Spleen (tissue), 11 donors: ENCODE measurements around the gene MED8. TPM values are rescaled to one million over a fixed set of nuclear protein-coding genes. Genes with fewer than 3 reads are reported as not detected.

Experiments
- DNase-seq: peaks from one replicate; pipeline ENCODE4 v3.0.0-alpha.2; 2020
- H3K27ac ChIP-seq, 8 donors: fragments of 200-600 bp; sonication (generic) in 7 of 8; 1 replicate in 4 of 8; 2 replicates in 4 of 8; pipeline versions ENCODE4 v1.5.0 to v1.8.0; 2016 to 2021; ENCODE audit warnings: inconsistent platforms in 4 of 8, mild to moderate bottlenecking in 4 of 8, moderate library complexity in 1 of 8
- H3K27me3 ChIP-seq, 7 donors: fragments of 200-600 bp; sonication (generic) in 6 of 7; replicated peaks in 1 of 7; 1 replicate in 4 of 7; 2 replicates in 3 of 7; pipeline versions ENCODE4 v1.5.0 to v1.8.0; 2016 to 2021; ENCODE audit warnings: inconsistent platforms in 3 of 7, mild to moderate bottlenecking in 1 of 7
- H3K36me3 ChIP-seq, 6 donors: fragments of 200-600 bp; sonication (generic) in 5 of 6; 1 replicate in 4 of 6; 2 replicates in 2 of 6; pipeline versions ENCODE4 v1.5.0 to v1.8.0; 2016 to 2021; ENCODE audit warnings: inconsistent platforms in 2 of 6
- H3K4me1 ChIP-seq, 6 donors: fragments of 200-600 bp; sonication (generic) in 5 of 6; 1 replicate in 3 of 6; 2 replicates in 3 of 6; pipeline versions ENCODE4 v1.5.0 to v1.8.0; 2016 to 2021; ENCODE audit warnings: inconsistent platforms in 3 of 6
- H3K4me3 ChIP-seq, 8 donors: fragments of 200-600 bp; sonication (generic) in 7 of 8; 1 replicate in 4 of 8; 2 replicates in 4 of 8; pipeline versions ENCODE4 v1.5.0 to v1.8.0; 2016 to 2021; ENCODE audit warnings: inconsistent platforms in 4 of 8, mild to moderate bottlenecking in 4 of 8, moderate library complexity in 2 of 8
- H3K9me3 ChIP-seq, 8 donors: fragments of 200-600 bp; sonication (generic) in 7 of 8; 1 replicate in 4 of 8; 2 replicates in 4 of 8; pipeline versions ENCODE4 v1.5.0 to v1.8.0; 2016 to 2021; ENCODE audit warnings: inconsistent platforms in 4 of 8
- CTCF ChIP-seq, 11 experiments: fragments of 200-600 bp in 7 of 11; fragments of 450-650 bp in 4 of 11; sonication (generic) in 4 of 11; IDR thresholded peaks in 8 of 11; conservative IDR thresholded peaks in 3 of 11; 1 replicate in 7 of 11; 2 replicates in 4 of 11; pipeline versions ENCODE4 v1.4.0 to v1.8.0; 2016 to 2021; ENCODE audit warnings: antibody characterized with exemption in 11 of 11, inconsistent platforms in 4 of 11, mild to moderate bottlenecking in 1 of 11
- POLR2A ChIP-seq, 3 donors: fragments of 450-650 bp; IDR thresholded peaks; one replicate each; pipeline ENCODE4 v1.5.1; 2017; ENCODE audit warnings: antibody characterized with exemption in 3 of 3, mild to moderate bottlenecking in 1 of 3
- POLR2AphosphoS5 ChIP-seq, 3 donors: sonication (generic); formaldehyde crosslinking; IDR thresholded peaks; one replicate each; pipeline ENCODE4 v1.5.1; 2017; ENCODE audit warnings: antibody characterized with exemption in 3 of 3
- WGBS, 5 donors: extraction: QIAGEN DNeasy Blood & Tissue Kit in 3 of 5; methylation state at CpG; one replicate each; pipeline versions ENCODE4 v1.1.5 to v1.1.7; 2013 to 2018; 5-methylcytosine and 5-hydroxymethylcytosine counted together
- intact Hi-C: fragments of 100-400 bp; cut with DNase I; formaldehyde crosslinking; loops from one replicate; pipeline ENCODE4 v1.15.0; 2023; ENCODE audit warnings: low total_unique reads
- polyA plus RNA-seq, 3 donors: library from polyadenylated mRNA; stranded (reverse); fragments of 200-250 nt; gene quantifications; one replicate each; pipeline ENCODE4 v1.2.1, GENCODE V29; 2013
- total RNA-seq, 7 donors: library from RNA; depleted of rRNA in 3 of 7; stranded (reverse); fragments of >200 nt in 3 of 7; fragmentation: NEBNext Ultra II Directional in 4 of 7; extraction: Animal tissue kit (Norgen Biotek cat#: 25700) in 4 of 7; gene quantifications; one replicate each; pipeline versions ENCODE4 v1.1.0 to v1.2.1, GENCODE V29; 2016 to 2021
- donor health status: healthy with polysubstance abuse.
- donor health status: DM: no; HTN: no; CAD: no; lungs with moderate emphysema.
- donor health status: DM: no; HTN: no; CAD: no.
- donor health status: Bipolar disorder and iron deficiency.
- donor health status: healthy.
- donor health status: DM: no; HTN: no; CAD: no.
- donor health status: DM: yes; HTN: yes; CAD: no.

The MED8 gene
- total and polyA plus RNA-seq, 10 donors = 18.3 to 38.3 (median 28.2) TPM

- Histone ChIP-seq H3K27me3 (no peaks in the 10 kb centered on the region), H3K36me3 (peaks cover 22 to 65% (median 56%) of the 10 kb centered on the region in 6 donors), H3K27ac (no peak overlapping the region), H3K4me1 (peaks cover 18 to 53% (median 31%) of the 10 kb centered on the region in 6 donors), H3K9me3 (no peaks in the 10 kb centered on the region), H3K4me3 (no peak overlapping the region)
- intact Hi-C loops = no loop called here
- no peak for TF ChIP-seq CTCF (IDR thresholded peaks at IDR 0.05 in 8 of 11, conservative IDR thresholded peaks at IDR 0.05 in 3 of 11)
- TF ChIP-seq POLR2A (IDR thresholded peaks at IDR 0.05) = no peak
- no peak for TF ChIP-seq POLR2AphosphoS5 (IDR thresholded peaks at IDR 0.05)
- DNase-seq = no peak
- WGBS, 5 donors = 95 to 97% (median 95%) methylated on average over 6 of the region's 6 CpGs
These were observed 2.9 kb downstream of the MED8 start for GRCh38 chr1:43386676-43387075.

GRCh38 chr1:43383449-43383848 lies 6.2 kb downstream of the MED8 start:
- intact Hi-C loops = no loop called here
- no peak for DNase-seq
- Histone ChIP-seq H3K36me3 (peaks cover 22 to 87% (median 60%) of the 10 kb centered on the region in 6 donors), H3K9me3 (no peaks in the 10 kb centered on the region), H3K27me3 (no peaks in the 10 kb centered on the region), H3K4me3 (no peak overlapping the region), H3K27ac (no peak overlapping the region), H3K4me1 (peaks cover 6 to 33% (median 10%) of the 10 kb centered on the region in 6 donors)
- WGBS, 5 donors = 74 to 100% (median 95%) methylated on average over 2 of the region's 2 CpGs
- TF ChIP-seq POLR2A (IDR thresholded peaks at IDR 0.05) = no peak
- no peak for TF ChIP-seq POLR2AphosphoS5 (IDR thresholded peaks at IDR 0.05)

GRCh38 chr1:43382027-43382779 lies 7.4 kb downstream of the MED8 start:
- Histone ChIP-seq H3K27ac (peak overlapping the region in 4 of 8 donors; percentile 8 to 61 (median 31)), H3K27me3 (no peaks in the 10 kb centered on the region), H3K36me3 (peaks cover 22 to 86% (median 58%) of the 10 kb centered on the region in 6 donors), H3K4me3 (no peak overlapping the region), H3K4me1 (peaks cover 0 to 20% (median 0%) of the 10 kb centered on the region in 6 donors), H3K9me3 (no peaks in the 10 kb centered on the region)
- no peak for DNase-seq
- 76 to 82% (median 80%) methylated on average over 6 of the region's 6 CpGs for WGBS, 5 donors
- intact Hi-C loops = no loop called here
- TF ChIP-seq POLR2A (IDR thresholded peaks at IDR 0.05) (no peak), POLR2AphosphoS5 (IDR thresholded peaks at IDR 0.05) (no peak), CTCF (IDR thresholded peaks at IDR 0.05 in 8 of 11, conservative IDR thresholded peaks at IDR 0.05 in 3 of 11) (no peak)

GRCh38 chr1:43381612-43382011 lies 8.0 kb downstream of the MED8 start:
- H3K36me3 ChIP-seq = peaks cover 18 to 80% (median 52%) of the 10 kb centered on the region in 6 donors
- WGBS, 5 donors = 47 to 68% (median 53%) methylated on average over 3 of the region's 3 CpGs
- no peak for DNase-seq

More at GRCh38 chr1:43381612-43382011, 8.0 kb downstream of the MED8 start:
- H3K9me3 ChIP-seq = no peaks in the 10 kb centered on the region
- H3K27ac ChIP-seq = peak overlapping the region in 4 of 8 donors; percentile 8 to 61 (median 31)
- intact Hi-C loops = no loop called here
- no peaks in the 10 kb centered on the region for H3K27me3 ChIP-seq
- no peak for TF ChIP-seq CTCF (IDR thresholded peaks at IDR 0.05 in 8 of 11, conservative IDR thresholded peaks at IDR 0.05 in 3 of 11)
- TF ChIP-seq POLR2A (IDR thresholded peaks at IDR 0.05) = no peak
- no peak for TF ChIP-seq POLR2AphosphoS5 (IDR thresholded peaks at IDR 0.05)
- peaks cover 0 to 18% (median 0%) of the 10 kb centered on the region in 6 donors for H3K4me1 ChIP-seq
- no peak overlapping the region for H3K4me3 ChIP-seq
